T-helper 9 cell (primary cell): ENCODE results near the gene MAP3K15.

Experiments
- DNase-seq: peaks from one replicate; pipeline ENCODE4 v3.0.0-alpha.2; 2020
- total RNA-seq, 2 donors: gene quantifications; one replicate each; lab custom pipeline; 2026; lab: John Stamatoyannopoulos, UW

MAP3K15 gene
- total RNA-seq = 0 to 0.28 reads per million in 2 donors

GRCh38 chrX:19514791-19515614, at the start of gene MAP3K15:
Gene MAP3K15, minus strand, starts transcription at chrX:19515508. Its CDS starts 247 bp downstream, at chrX:19515261.
- DNase-seq = no peak

GRCh38 chrX:19564606-19565005, 49.3 kb upstream of the MAP3K15 start:
- DNase-seq = no peak

- no peak for DNase-seq
These were observed 48.4 kb upstream of the MAP3K15 start for GRCh38 chrX:19563746-19564145.

- DNase-seq = no peak
These were observed 48.0 kb upstream of the MAP3K15 start for GRCh38 chrX:19563327-19563726.

- DNase-seq = no peak
These were observed 45.3 kb upstream of the MAP3K15 start for GRCh38 chrX:19560611-19561010.

GRCh38 chrX:19557822-19558221, 42.5 kb upstream of the MAP3K15 start:
- DNase-seq = no peak

- no peak for DNase-seq
These were observed 40.9 kb upstream of the MAP3K15 start for GRCh38 chrX:19556202-19556601.

GRCh38 chrX:19555683-19556082, 40.4 kb upstream of the MAP3K15 start:
- no peak for DNase-seq

- no peak for DNase-seq
These were observed 39.9 kb upstream of the MAP3K15 start for GRCh38 chrX:19555236-19555635.

- no peak for DNase-seq
These were observed 39.5 kb upstream of the MAP3K15 start for GRCh38 chrX:19554786-19555185.

GRCh38 chrX:19552793-19553192, 37.5 kb upstream of the MAP3K15 start:
- DNase-seq = no peak

GRCh38 chrX:19549838-19550237, 34.5 kb upstream of the MAP3K15 start:
- no peak for DNase-seq

GRCh38 chrX:19548934-19549333, 33.6 kb upstream of the MAP3K15 start:
- DNase-seq = no peak

- no peak for DNase-seq
These were observed 33.0 kb upstream of the MAP3K15 start for GRCh38 chrX:19548279-19548678.

- DNase-seq = no peak
These were observed 30.3 kb upstream of the MAP3K15 start for GRCh38 chrX:19545651-19546050.

- DNase-seq = no peak
These were observed 29.5 kb upstream of the MAP3K15 start for GRCh38 chrX:19544693-19545305.

GRCh38 chrX:19543951-19544381, 28.7 kb upstream of the MAP3K15 start:
- no peak for DNase-seq

- DNase-seq = no peak
These were observed 27.9 kb upstream of the MAP3K15 start for GRCh38 chrX:19543020-19543715.

GRCh38 chrX:19541931-19542330, 26.6 kb upstream of the MAP3K15 start:
- no peak for DNase-seq

GRCh38 chrX:19541196-19541595, 25.9 kb upstream of the MAP3K15 start:
- DNase-seq = no peak

GRCh38 chrX:19540076-19540475, 24.8 kb upstream of the MAP3K15 start:
- DNase-seq = no peak

GRCh38 chrX:19539665-19540064, 24.4 kb upstream of the MAP3K15 start:
- DNase-seq = no peak

GRCh38 chrX:19535476-19535875, 20.2 kb upstream of the MAP3K15 start:
- no peak for DNase-seq

GRCh38 chrX:19532709-19533108, 17.4 kb upstream of the MAP3K15 start:
- DNase-seq = no peak
